Measurements from ENCODE around the gene CDRT15.

DNA sequence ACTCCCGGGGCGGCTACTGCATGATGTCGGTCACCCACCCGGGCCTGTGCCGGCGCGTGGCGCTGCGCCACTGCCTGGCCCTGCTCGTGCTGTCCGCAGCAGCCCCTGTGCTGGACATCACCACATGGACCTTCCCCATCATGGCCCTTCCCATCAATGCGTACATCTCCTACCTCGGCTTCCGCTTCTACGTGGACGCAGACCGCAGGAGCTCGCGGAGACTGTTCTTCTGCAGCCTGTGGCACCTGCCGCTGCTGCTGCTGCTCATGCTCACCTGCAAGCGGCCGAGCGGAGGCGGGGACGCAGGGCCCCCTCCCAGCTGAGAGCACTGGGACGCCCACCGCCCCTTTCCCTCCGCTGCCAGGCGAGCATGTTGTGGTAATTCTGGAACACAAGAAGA is 29.8 kb downstream of the CDRT15 start:
- TF ChIP-seq, protein P1, sequence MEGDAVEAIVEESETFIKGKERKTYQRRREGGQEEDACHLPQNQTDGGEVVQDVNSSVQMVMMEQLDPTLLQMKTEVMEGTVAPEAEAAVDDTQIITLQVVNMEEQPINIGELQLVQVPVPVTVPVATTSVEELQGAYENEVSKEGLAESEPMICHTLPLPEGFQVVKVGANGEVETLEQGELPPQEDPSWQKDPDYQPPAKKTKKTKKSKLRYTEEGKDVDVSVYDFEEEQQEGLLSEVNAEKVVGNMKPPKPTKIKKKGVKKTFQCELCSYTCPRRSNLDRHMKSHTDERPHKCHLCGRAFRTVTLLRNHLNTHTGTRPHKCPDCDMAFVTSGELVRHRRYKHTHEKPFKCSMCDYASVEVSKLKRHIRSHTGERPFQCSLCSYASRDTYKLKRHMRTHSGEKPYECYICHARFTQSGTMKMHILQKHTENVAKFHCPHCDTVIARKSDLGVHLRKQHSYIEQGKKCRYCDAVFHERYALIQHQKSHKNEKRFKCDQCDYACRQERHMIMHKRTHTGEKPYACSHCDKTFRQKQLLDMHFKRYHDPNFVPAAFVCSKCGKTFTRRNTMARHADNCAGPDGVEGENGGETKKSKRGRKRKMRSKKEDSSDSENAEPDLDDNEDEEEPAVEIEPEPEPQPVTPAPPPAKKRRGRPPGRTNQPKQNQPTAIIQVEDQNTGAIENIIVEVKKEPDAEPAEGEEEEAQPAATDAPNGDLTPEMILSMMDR (IDR thresholded peaks at IDR 0.05): no peak
- TF ChIP-seq POLR2A (IDR thresholded peaks at IDR 0.05): no peak
